T-helper 2 cell (primary cell): ENCODE results near the gene CEP120.
"Not testable (repeated sequence)": the region's sequence is repeated elsewhere in the genome, so short reads cannot be mapped to it uniquely, and the experiment has no call there.

Experiments
- DNase-seq, 5 experiments: peaks; one replicate each; pipeline versions ENCODE4 v3.0.0 to v3.0.0-alpha.2; 2012 to 2022

Gene CEP120

GRCh38 chr5:123371575-123372179, 51.5 kb downstream of the CEP120 start:
- peak in 1 of 5 experiments; percentile 9 for DNase-seq

GRCh38 chr5:123369371-123369968, 53.7 kb downstream of the CEP120 start:
- no peak for DNase-seq

GRCh38 chr5:123367739-123368138, 55.5 kb downstream of the CEP120 start:
- DNase-seq, result peak in 1 of 5 experiments; percentile 6

GRCh38 chr5:123365156-123365555, 58.0 kb downstream of the CEP120 start:
- no peak for DNase-seq

- no peak for DNase-seq
Measured at GRCh38 chr5:123364441-123365155, 58.6 kb downstream of the CEP120 start.

GRCh38 chr5:123360910-123361309, 62.3 kb downstream of the CEP120 start:
- DNase-seq, result no peak

- no peak for DNase-seq
Measured at GRCh38 chr5:123360201-123360571, 63.0 kb downstream of the CEP120 start.

- no peak for DNase-seq
Measured at GRCh38 chr5:123359454-123360200, 63.6 kb downstream of the CEP120 start.

- DNase-seq, result no peak
Measured at GRCh38 chr5:123358751-123359150, 64.5 kb downstream of the CEP120 start.

- DNase-seq, result no peak
Measured at GRCh38 chr5:123358304-123358703, 64.9 kb downstream of the CEP120 start.

GRCh38 chr5:123351820-123352219, 71.4 kb downstream of the CEP120 start:
- no peak for DNase-seq

GRCh38 chr5:123351240-123351639, 72.0 kb downstream of the CEP120 start:
- no peak for DNase-seq

GRCh38 chr5:123350742-123351141, 72.5 kb downstream of the CEP120 start:
- no peak for DNase-seq

GRCh38 chr5:123344816-123345426, 78.3 kb downstream of the CEP120 start:
- peak in 1 of 5 experiments; percentile 20 for DNase-seq

GRCh38 chr5:123340928-123341327, 82.3 kb downstream of the CEP120 start:
- no peak for DNase-seq

GRCh38 chr5:123308377-123308776, 114.8 kb downstream of the CEP120 start:
- not testable (repeated sequence) for DNase-seq

- peak in 1 of 5 experiments; percentile 17 for DNase-seq
Measured at GRCh38 chr5:123305751-123306150, 117.5 kb downstream of the CEP120 start.

GRCh38 chr5:123304777-123305316, 118.4 kb downstream of the CEP120 start:
- DNase-seq, result peak in 1 of 5 experiments; percentile 5

- DNase-seq, result no peak
Measured at GRCh38 chr5:123303802-123304201, 119.4 kb downstream of the CEP120 start.

GRCh38 chr5:123300266-123300665, 122.9 kb downstream of the CEP120 start:
- no peak for DNase-seq

- DNase-seq, result no peak
Measured at GRCh38 chr5:123299136-123299535, 124.1 kb downstream of the CEP120 start.

GRCh38 chr5:123298335-123299030, 124.7 kb downstream of the CEP120 start:
- no peak for DNase-seq
